Glomerular endothelial cell (primary cell): ENCODE measurements around the gene MMP24. TPM values are rescaled to one million over a fixed set of nuclear protein-coding genes. Genes with fewer than 3 reads are reported as not detected.
"Not testable (repeated sequence)": the region's sequence is repeated elsewhere in the genome, so short reads cannot be mapped to it uniquely, and the experiment has no call there.

Source experiments
- DNase-seq: peaks from one replicate; pipeline ENCODE4 v3.0.0-alpha.2; 2011; ENCODE audit warnings: low read depth, low spot score; ENCODE audit errors: extremely low read depth
- total RNA-seq: library from RNA; depleted of rRNA; stranded (reverse); fragments of >200 nt; gene quantifications from 2 replicates; pipeline ENCODE4 v1.2.3, GENCODE V29; 2015

Gene MMP24
- total RNA-seq, 1 donor from 2014 or later: 0.88 TPM

- no peak for DNase-seq
Observed at GRCh38 chr20:35215066-35215956, 11.2 kb upstream of the MMP24 start.

- no peak for DNase-seq
Observed at GRCh38 chr20:35216541-35216940, 9.9 kb upstream of the MMP24 start.

DNA sequence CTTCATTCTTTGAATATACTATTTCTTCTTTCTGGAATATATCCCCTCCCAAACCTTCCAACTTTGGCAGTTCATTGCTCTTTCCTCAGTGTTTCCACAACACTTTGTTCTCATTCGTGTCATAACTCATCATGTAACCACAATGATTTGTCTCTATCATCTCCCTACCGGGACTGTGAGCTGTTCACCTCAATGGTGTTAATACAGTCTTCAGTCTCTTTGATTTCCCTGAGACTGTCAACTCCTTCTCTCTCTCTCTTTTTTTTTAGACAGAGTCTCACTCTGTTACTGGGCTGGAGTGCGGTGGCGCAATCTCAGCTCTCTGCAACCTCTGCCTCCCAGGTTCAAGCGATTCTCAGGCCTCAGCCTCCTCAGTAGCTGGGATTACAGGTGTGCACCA lies 2.5 kb upstream of the MMP24 start:
- no peak for DNase-seq

DNA sequence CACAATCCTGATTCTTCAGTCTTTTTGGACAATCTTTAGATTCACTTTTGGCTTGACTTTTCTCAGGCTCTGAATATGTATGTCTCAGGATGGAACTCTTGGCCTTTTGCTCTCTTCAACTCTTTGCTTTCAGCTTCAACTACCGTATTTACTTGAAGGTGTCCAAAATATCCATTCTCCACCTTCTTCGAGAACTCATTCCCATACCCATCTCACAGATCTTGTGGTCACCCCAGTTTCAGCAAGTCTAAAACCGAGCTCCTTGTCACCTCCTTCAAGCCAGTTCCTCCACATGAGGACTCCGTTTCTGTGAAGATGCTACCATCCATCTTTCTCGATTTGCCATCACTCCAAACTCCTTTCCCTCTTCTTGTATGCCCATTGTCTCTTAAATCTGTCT lies 2.0 kb upstream of the MMP24 start:
- no peak for DNase-seq

GRCh38 chr20:35225319-35226125 lies 968 bp upstream of the MMP24 start:
- DNase-seq: peak; percentile 61

GRCh38 chr20:35226884-35227681 lies 593 bp downstream of the MMP24 start:
- DNase-seq: no peak

DNA sequence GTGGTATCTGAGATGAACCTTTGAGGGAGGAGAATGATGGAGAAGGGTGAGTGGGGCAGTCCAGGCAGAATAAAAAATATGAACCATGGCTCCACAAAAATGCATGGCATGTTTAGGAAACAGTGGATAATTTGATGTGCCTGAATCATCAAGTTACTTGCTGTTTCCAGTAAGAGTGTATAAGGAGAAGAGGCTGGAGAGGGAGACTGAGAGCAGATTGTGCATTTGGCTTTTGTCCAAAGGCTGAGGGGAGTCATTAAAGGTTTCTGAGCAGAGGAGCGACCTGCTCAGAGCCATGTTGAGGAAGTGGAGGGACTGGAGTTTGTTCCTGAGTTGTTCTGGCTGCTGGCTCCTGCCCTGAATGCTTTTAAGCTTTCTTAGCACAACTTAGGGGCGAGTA lies 6.1 kb downstream of the MMP24 start:
- no peak for DNase-seq

DNA sequence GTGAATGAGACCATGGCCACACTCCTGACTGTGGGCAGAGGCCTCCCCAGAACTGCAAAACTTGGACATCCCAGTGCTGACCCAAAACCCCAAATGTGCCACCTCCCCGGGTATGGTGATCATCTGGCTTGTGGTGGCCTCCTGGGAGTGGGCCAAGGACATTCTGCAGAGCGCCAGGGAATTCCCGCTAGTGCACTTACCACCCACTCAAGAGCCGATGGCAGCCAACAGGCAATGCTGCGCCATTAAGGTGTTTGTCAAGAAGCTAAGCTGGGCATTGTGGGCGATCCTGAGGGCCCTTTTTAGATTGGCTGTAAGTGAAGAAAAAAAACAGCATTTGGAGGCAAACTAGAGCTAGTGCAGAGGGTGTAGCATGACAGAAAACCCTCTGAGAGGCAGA lies 9.4 kb downstream of the MMP24 start:
- DNase-seq: no peak

DNA sequence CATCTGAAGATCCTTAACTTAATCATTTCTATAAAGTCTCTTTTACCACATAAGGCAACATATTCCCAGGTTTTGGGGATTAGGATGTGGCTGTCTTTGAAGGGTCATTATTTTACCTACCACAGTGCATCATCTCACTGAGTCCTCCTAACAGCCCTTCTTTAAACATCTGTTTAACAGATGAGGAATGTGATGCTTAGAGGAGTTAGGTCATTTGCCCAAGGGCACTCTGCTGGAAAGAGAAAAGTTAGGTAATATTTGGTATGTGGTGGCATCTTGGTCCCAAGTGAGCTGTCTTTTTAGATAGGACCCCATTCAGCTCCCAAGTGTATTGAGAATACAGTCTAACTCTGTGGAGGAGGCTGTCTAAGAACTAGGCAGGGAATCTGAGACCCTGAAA lies 11.0 kb downstream of the MMP24 start:
- DNase-seq: no peak

DNA sequence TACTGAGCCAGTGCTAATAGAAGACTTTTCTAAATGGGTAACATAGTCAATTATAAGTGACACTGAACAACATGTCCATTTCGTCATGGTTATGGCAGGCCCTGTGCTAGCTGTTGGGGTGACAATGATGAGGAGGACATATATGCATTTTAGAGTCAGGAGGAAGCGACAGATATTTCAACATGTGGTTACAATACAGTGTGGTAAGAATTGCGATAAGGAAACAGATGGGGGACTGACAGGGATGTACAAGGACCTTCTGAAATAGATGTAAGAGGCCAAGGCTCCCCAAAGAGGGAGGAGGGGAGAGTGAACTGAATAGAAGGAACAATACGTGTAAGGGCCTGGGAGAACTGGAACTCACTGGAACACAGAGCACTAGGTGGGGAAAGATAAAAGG lies 11.7 kb downstream of the MMP24 start:
- DNase-seq: no peak

GRCh38 chr20:35238735-35239134 lies 12.2 kb downstream of the MMP24 start:
- DNase-seq: no peak

- DNase-seq: no peak
Observed at GRCh38 chr20:35240083-35240810, 13.8 kb downstream of the MMP24 start.

- DNase-seq: no peak
Observed at GRCh38 chr20:35240811-35241293, 14.4 kb downstream of the MMP24 start.

DNA sequence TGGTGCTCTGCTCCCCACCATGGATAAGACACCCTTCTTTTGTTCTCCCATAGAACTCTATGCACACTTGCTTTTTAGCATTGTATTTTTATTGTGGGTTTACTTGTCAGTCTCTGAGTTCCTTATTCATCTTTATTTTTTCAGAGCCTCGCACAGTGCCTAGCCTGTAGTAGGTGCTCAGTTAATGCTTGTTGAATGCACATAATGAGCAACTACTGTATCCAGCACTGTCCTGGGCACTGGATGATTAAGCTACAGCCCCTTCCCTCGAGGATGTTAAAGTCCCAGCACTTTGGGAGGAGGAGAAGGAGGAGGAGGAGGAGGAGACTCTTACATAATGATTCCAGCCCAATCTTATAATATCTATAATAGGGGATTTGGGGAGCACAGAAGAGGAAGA lies 16.8 kb downstream of the MMP24 start:
- no peak for DNase-seq

DNA sequence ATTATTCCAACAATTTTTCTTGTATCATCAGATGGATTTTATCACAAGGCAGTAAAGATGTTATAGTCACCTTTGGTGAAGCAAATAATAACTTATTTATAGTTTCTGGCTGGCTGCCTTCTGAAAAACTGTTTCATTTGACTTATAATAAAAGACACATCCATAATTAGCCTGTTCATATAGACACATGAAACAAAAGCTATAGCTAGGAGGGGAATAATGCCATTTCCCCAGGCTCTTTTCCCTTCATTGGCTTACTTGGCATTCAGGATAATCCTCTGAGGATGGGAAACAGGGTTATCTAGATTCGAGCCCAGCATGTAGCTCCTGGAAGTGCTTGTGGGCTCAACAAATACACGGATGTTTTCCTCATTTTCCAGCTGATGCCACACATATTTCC lies 17.5 kb downstream of the MMP24 start:
- no peak for DNase-seq

- no peak for DNase-seq
Observed at GRCh38 chr20:35246723-35247122, 20.2 kb downstream of the MMP24 start.

- DNase-seq: no peak
Observed at GRCh38 chr20:35248641-35249475, 22.4 kb downstream of the MMP24 start.

DNA sequence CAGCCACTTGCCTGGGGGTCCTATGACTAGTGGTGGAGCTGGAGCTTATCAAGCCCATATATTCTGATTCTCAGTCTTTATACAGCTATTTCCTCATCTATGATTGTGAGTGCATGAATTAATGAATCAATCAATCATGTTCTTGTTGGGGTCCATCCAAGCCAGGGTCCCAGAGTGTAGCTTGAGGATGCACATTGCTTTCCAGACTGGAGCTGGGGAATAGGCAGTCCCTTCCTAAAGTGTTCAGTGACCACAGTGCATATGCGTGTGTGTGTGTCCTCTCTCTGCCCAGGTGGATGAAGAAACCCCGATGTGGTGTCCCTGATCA lies 25.1 kb downstream of the MMP24 start:
- DNase-seq: no peak

DNA sequence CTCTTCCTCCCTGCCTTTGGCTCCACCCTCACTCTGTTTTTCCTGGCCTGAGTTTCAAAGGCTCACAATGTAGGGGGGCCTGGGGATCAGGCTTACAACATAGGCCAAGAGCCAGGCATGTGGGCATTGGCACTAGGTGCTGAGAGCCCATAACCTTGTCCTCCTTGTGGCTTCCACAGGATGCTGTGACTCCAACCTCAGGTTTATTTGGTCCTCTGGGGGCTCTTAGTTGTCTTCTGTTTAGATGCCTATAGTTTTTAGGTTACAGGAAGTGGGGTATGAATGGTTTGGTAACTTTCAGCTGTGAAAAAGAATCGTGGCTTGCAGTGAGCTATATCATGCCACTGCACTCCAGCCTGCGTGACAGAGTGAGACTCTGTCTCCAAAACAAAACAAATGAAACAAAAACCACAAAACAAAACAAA lies 25.6 kb downstream of the MMP24 start:
- DNase-seq: no peak

GRCh38 chr20:35252598-35252997 lies 26.1 kb downstream of the MMP24 start:
- not testable (repeated sequence) for DNase-seq
